Activated effector memory CD4-positive, alpha-beta T cell treated with anti-CD3 and anti-CD28 coated beads, Interleukin-2, amount 50 U/mL, for 16 hours (primary cell): ENCODE measurements around the gene PRUNE1.

Experiments
- DNase-seq: peaks from one replicate; pipeline ENCODE4 v3.0.0-alpha.2; 2020

Gene PRUNE1

DNA sequence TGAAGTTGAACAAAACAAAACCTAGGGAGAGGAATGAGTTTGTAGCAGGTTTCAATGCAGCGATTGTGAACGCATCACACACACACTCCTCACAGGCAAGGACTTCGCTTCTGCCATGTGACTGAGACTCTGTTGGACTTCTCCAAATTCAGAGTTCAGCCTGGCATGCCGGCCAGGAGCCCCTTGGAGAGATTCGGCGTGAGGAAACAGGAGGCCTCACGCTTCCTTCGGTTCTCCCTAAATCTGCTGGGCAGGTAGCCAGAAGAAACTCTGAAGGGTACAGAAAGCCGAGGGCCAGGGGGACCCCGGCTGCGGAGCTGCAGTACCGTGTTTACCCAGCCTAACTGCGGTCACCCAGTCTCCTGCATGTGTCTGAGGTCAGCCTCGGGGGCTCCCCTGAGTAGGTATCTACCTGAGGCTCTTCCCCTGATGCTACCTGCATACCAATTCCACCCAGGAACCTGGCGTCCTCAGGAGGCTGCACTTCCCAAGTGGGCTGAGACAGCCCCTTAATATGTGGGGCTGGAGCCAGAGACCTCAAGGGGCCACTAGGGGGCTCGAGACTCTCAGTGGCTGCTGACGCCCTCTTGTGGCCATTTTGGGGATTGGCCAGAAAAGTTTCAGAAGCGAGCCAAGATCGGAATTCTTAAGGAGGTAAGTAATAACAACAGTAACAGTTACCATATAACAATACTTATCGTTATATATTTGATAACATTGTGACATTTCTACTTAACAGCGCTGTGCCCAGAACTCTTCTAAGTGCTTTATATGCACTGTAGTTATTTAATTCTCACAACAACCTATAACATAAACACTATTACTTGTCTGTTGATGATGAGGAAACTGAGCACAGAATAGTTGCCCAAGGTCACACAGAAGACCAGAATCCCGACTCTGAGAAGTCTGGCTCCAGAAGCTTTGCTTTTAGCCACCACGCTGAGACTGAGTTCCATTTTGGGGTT, 28.9 kb upstream of the PRUNE1 start:
- peak; percentile 95 for DNase-seq

DNA sequence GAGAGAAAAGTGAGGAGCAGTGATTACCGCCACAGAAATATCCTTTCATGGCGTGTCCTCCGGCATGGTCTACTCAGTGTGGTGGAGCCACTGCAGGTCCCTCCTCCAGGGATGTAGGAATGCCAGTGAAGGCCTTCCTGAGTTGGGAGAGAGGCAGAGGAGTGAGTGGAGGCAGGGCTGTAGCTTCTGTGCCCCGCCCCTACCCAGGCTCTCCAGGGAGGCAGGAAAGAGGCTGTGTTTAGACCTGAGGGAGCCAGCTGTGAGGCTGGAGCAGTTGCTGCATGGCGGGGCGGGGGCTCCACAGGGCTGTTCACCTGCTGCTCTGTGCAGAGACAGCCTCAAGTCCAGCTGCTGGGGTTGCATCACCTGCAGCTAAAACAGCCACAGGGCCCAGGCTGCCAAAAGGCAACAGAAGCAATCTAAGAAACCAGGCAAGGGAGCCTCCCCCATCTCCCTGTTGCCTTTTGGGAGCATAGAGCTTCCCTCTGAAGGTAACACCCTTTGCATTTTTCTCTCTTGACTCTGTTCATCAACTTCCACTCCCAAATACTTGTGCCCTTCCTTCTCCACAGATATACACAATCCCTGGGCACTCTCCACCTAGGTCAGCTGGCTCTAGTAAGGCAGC, 27.0 kb upstream of the PRUNE1 start:
- no peak for DNase-seq

DNA sequence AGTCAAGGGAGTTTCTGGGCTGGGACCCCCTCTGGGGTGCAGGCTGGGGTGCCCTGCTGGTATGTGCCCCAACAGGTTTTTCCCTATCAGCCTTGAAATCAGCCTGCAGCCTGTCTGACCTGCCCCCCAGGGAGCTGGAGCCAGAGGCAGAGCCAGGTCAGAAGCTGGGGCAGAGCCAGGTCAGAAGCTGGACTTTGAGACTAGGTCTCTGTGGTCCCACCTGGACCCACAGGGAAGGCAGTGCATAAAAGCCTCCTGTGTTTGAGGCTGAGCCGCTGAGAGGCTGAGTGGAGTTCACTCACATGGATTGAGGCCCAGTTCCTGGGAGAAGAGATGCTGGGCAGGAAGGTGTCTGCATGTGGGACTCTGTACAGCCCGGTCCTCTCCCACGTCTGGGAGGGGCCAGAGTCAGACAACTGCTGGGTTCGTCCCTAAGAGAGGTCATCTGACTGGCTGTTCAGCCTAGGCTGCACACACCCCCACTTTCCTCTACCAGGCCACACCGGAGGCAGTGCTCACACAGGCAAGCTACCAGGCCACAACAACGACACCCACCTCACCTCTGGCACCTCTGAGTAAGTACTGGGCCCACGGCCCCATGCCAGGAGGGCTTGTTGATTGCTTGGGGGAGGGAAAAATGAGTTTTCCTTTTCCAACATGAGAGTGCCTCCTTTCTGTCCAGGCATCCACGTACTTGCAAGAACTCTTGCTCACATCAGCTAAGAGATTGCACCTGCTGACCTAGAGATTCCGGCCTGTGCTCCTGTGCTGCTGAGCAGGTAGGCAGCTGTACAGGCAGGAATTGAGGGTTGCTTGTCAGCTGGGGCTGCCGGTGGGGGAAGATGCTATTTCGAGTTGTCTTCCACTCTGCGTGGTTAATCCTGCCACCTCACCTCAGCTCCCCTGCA, 26.2 kb upstream of the PRUNE1 start, which contains the start of gene ANXA9:
ANXA9 (plus strand) TSS at position 488 of the 908 bp plus-strand sequence. CDS start 814 bp downstream, outside the sequence.
- DNase-seq, result no peak

DNA sequence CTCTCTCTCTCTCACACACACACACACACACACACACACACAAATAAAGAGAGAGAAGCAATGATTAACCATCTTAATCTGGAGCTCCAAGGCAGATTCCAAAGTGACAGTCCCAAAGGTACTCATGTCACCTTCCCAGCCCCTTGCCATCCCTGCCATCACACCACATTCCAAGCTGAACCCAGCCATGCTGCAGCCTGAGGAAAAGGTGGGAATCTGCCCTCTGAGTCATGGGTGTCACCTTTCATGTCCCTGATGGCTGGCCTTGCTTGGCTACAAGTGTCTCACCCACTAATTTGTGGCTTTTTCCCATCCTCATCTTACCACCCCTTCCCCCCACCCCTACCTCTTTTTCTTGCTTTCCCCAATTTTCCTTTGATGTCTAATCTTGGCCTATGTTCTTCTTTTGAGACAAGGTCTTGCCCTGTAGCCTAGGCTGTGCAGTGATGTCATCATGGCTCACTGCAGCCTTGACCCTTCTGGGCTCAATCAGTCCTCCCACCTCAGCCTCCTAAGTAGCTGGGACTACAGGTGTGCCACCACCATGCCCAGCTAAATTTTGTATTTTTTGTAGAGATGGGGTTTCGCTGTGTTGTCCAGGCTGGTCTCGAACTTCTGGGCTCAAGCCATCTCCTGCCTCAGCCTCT, 22.9 kb upstream of the PRUNE1 start:
- DNase-seq, result no peak

DNA sequence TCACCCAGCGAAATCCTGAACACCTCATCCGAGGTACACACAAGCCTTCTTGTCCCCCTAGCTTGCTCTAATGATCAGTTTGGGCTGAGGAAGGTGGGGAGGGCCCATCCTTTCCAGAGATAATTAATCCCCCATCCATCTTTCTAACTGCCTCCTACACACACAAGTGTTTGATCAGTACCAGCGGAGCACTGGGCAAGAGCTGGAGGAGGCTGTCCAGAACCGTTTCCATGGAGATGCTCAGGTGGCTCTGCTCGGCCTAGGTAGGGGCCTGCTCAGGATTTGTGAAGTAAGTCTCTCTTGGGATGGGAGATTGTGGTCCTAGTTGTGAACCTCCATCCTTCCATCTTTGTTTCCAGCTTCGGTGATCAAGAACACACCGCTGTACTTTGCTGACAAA, 20.3 kb upstream of the PRUNE1 start:
- DNase-seq, result no peak

DNA sequence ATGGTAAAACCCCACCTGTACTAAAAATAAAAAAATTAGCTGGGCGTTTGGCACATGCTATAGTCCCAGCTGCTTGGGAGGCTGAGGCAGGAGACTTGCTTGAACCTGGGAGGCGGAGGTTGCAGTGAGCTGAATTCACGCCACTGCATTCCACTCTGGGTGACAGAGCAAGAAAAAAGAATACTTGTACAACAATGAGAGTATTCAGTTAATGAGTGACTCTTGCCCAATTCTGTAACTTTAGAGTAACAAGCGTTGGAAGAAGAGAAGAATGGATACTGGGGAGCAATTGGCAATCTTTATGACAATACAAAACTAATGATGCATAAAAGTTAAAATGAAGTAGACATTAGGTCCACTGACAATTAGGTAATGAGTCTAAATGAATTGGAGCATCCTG, 15.6 kb upstream of the PRUNE1 start:
- DNase-seq, result no peak

DNA sequence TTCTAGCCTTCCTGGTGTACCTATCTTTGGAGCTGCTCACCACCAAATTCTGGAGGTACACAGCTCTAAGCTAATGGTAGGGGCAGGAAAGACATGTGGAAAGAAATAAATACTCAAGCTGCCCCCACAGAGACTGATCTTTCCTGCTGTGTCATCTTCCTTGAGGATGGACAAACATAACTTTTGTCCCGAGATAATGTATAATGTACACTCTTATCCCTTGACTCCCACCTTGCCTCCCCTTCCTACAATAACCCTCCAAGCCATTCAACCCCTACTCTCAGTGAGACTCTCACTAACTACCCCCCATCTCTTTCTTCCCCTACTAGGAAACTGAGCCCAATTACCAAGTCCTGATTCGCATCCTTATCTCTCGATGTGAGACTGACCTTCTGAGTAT, 14.0 kb upstream of the PRUNE1 start:
- no peak for DNase-seq

DNA sequence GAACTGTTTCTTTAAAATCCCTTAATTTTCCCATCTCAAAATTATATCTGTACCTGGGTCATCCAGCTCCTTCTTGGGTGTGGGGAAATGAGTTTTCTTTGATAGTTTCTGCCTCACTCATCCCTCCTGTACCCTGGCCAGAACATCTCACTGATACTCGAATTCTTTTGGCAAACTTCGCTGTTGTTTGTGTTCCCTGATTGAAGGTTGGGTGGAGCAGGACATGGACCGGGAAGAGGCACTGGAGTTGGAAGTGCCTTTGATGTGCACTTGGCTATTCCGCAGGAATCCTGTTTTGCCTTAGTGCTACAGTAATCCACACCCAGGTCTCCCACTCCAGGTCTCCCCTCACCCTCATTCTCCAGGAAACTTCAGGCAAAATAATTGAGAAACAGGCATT, 12.8 kb upstream of the PRUNE1 start:
- DNase-seq, result no peak

DNA sequence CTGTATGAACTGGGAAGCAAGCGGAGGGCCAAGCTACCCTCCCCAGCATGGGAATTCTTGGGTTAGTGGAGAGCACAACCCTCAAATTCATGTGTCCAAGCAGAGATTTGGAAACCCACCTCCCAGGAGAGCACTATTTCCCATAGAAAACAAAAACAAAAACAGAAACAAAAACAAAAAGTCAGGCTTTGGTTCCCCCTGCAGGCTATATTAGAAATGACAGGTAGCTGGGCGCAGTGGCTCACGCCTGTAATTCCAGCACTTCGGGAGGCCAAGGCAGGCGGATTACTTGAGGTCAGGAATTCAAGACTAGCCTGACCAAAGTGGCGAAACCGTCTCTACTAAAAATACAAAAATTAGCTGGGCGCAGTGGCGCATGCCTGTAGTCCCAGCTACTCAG, 12.4 kb upstream of the PRUNE1 start:
- DNase-seq, result peak; percentile 70

DNA sequence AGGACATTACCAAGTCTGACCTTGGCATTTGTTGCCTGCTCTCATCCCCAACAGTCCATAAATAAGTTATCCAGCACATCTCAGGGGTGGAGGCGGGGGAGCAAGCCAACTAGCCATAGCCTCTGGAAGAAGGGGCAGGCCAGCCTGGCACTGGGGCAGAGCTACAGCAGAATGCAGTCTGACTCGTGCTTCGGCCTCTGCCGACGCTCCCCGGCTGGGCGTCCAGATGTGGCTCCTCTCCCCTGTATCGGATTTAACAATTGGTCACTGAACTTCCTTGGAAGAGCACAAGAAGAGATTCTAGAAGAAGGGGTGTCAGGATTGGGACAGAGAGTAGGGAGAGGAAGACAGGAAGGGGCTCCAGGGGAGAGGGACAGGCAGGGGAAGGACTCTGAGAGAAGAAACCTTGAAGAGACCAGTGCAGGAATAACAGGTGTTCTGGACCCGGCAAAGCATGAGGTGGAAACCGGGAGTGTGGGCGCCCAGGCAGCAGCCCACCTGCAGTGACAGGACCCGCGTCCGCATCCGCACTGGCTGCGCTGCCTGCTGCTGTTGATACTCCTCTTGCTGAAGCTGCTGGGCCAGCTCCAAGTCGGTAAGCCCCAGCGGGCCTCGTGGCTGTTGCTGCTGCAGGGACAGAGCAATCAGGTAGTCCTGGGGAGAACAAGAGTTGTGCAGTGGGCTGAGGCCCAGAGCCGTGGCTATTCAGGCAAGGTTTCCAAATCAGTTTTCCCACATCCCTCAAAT, 10.9 kb upstream of the PRUNE1 start:
- no peak for DNase-seq

DNA sequence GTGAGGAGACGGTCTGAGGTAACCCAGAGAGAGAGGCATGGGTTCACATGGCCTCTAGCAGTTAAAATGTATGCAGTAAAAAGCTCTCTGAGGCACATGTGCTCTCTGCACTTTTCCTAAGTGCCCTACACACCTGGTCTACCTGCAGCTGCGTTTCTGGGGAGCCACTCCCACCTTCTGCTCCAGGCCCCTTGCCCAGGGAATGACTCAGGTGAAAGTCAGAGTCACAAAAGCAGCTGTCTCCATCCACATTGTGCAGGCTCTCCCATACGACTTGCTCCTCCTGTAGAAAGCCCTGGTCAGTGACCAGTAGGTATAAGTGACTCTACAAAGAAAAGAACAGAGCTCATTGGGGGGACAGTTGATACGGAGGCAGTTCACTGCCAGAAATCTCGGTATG, 10.3 kb upstream of the PRUNE1 start:
- no peak for DNase-seq

DNA sequence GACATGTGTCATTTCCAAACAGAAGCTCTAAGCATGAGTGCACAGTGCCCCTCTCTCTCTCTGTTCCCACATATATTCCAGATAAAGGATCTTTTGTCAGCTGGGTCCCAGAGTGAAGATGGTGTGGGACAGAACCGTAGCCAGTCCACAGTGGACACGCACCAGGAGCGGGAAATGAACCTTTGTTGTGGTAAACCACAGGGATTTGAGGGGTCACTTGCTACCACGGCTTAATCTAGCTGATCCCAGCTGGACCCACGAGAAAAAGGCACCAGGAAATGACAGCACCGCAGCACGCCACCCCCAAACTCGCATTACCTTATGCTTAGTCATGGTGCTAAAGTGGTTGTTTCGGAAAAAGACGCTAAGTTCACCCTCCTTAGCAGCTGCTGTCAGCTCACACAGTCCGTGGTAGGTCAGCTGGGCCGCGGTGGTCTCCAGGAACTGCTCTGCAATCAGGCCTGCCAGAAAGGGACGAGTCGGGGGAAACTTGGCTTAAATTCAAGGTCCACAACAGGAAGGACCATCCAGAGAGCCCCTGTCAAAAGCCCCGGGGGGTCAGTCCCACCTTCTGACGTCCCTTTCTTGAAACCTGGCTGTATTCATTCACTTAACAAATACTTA, 9.1 kb upstream of the PRUNE1 start:
- no peak for DNase-seq

DNA sequence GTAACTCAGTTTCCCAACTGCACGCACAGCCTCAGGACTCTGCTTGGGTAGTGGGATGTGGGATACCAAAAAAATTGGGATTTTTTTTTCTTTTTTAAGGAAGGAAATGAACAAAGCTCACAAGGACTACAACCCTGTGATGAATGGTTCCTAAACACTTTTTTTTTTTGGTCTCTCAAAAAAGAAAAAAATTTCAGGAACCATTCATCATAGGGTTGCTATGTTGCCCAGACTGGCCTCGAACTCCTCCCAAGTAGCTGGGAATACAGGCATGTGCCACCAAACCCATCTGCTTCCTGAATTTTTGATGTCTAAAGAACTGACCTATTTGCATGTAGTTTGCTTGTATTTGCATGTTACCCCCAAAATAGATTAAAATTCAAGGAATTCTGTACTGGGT, 8.3 kb upstream of the PRUNE1 start:
- DNase-seq, result no peak

DNA sequence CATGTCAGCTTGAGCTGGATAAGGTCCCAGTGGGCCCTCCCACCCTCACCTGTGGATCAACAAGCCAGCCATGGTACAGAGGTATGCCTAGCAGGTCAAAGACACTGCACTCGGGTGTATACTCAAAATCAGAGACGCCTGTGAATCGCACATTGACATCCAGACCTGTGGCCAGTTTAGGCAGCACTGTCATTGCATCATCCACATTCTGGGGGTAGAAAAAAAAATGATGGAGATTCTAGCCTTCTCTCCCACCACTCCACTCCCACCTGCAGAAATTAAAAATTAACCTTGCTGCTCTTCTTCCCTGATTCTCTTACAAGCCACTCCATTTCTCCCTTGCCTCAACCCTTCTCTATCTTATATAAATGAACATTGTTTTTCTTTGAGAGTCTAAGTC, 7.8 kb upstream of the PRUNE1 start:
- DNase-seq, result no peak

DNA sequence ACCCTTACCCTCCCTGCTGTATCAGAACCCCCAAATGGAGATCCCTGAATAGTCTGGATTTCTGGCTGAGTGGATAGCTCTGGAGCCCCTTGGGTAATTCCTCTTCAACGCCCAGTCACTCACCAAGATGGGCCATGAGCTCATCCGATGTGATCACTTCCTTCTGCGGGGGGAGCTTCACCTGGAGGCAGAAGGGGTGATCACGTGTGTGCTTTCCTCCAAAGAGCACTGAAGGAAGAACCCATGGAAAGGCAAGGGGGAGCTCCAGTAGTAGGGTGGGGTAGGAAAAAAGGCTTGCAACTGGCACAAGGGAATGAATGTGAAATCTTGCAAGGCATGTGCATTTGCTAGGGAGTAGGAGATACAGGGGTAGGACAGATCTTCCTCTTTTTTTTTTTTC, 6.6 kb upstream of the PRUNE1 start:
- no peak for DNase-seq

DNA sequence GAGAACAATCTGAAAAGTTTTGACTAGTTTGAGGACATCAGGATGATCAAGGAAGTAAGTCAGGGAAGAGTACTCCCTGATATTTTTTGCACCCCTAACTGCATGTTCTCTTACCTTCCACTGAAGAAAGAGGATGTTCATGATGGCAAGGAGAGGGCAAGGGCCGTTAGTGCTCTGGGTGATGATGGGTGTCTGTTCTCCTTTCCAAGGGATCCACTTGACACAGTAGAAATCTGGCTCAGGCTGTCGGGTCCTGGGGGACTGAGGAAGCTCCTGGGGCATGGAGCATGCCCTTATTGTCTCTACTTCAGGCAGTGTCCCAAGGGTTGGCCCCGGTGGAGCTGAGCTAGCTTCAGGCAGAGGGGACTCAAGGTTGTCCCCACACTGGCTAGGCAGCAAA, 6.2 kb upstream of the PRUNE1 start:
- DNase-seq, result no peak

DNA sequence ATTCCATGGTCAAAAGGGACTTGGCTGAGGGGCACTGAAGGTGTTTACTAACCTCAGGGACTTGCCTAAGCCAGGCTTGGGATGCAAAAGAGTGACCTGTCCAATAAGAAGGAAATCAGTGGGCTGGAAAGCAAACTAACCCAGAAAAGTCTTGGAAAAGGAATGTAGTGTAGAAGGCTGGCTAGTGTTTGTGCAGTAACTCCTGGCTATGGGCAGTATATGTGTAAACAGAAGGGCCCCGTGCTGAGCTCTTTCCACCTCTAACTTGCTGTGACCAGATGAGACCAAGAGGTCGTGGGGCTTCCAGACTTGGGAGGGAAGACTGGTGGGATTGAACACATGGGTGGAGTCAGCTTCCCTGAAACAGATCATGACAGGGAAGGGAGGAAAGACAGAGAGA, 5.6 kb upstream of the PRUNE1 start:
- DNase-seq, result no peak

DNA sequence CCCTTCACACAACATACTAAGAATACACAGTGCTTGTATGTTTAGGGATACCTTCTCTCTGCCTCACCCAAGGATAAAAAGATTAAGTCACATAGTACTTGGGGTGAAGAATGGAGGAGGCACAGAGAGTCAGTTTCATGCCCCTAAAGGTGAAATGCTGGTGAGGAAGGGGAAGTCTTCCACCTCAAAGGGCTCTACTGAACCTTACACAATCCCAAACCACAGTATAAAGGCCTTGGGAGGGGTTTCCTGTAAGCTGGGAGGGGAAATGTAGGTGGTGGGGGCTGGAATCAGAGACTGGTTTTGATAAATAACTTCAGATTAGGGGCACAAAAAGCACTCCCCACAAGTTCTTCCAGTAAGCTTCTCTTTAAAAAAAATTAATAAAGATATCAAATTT, 5.1 kb upstream of the PRUNE1 start:
- no peak for DNase-seq

DNA sequence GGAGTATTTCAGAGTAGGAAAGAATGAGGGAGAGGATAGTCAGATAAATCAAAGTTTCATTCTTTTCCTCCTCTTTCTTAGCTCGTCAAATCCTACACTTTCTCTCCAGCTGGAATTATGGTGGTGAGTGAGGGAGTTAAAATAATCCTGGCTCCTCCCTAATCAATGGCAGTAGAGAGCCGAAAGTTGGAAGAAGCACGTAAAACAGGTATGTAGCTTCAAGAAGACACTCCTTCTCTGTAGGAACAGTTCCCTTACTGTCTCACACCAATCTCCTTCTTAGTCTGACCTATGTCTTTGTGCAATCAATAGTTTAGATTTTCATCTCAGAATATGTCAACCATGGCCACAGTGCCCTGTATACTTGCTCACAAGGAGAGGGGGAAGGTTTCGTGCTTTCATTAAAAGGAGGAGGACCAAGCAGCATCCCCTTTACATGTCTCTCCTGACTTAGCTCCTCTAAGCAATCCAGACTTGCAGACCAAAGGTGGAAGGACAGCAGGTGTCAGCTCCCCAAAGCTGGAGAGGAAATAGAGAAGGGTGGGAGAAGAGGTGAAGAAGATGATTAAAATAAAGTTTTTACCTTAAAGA, 2.4 kb upstream of the PRUNE1 start:
- no peak for DNase-seq

DNA sequence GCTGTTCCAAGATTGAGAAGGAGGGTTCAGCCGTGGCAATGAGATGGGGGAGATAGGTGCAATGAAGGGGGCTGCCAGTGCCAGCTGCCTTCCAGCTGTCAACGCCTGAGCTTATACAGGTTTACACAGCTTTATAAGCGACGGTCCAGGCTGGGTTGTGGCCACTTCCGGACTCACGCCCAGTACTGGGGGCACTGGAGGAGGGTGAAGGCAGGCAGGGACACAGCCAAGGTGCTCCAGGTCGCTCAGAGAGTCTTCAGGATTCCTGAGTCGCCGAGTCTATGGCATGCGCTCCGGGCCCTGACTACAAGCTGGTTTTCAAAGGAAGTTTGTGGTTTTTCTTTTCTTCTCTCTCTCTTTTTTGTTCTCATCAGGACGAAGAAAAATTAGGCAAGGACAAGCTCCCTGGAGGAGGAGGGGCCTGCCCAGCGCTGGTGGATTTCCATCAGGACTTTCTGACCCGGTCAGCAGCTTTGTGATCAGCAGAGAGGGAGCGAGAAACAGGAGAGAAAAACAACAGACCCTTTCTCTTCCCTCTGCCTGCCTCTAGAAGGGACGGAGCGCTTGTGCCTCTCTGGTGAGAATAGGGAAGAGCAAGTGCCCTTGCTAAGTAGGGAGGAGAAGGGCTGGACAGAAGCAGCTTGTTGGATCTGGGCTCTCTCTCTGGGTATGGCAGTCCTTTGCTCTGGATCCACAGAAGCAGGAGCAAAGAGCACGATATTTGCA, 1.8 kb upstream of the PRUNE1 start, which contains the start of gene MINDY1:
MINDY1 (minus strand) TSS at position 576 of the 726 bp plus-strand sequence. CDS start 4,285 bp downstream, outside the sequence.
- peak; percentile 74 for DNase-seq
